DND-41 (cell line): ENCODE results near the gene SLC17A1.

Experiments used
- ATAC-seq: fragments of 200-7000 bp; cut with Tn5 transposase; 3 replicates; pipeline ENCODE4 v1.9.1; 2021; ENCODE audit warnings: low read depth; ENCODE audit not compliant: insufficient read depth
- DNase-seq: peaks from one replicate; pipeline ENCODE4 v3.0.0-alpha.2; 2020
- H2AFZ ChIP-seq: 2 replicates; pipeline ENCODE4 v1.6.0; 2012; ENCODE audit warnings: low read depth, low read length
- H3K27ac ChIP-seq: 2 replicates; pipeline ENCODE4 v1.5.1; 2012; ENCODE audit warnings: low read length, inconsistent platforms
- H3K27me3 ChIP-seq: fragments of 200-600 bp; sonication (generic); 2 replicates; pipeline ENCODE4 v1.6.0; 2012; ENCODE audit warnings: low read length, mild to moderate bottlenecking, inconsistent platforms; ENCODE audit not compliant: insufficient read depth, poor library complexity
- H3K36me3 ChIP-seq: 2 replicates; pipeline ENCODE4 v1.5.1; 2012; ENCODE audit warnings: low read length, inconsistent platforms; ENCODE audit not compliant: insufficient read depth
- H3K4me1 ChIP-seq: 2 replicates; pipeline ENCODE4 v1.5.1; 2012; ENCODE audit warnings: mild to moderate bottlenecking, low read length; ENCODE audit not compliant: insufficient read depth
- H3K4me2 ChIP-seq: 2 replicates; pipeline ENCODE4 v1.6.0; 2012; ENCODE audit warnings: mild to moderate bottlenecking, moderate library complexity, low read length, inconsistent platforms; ENCODE audit not compliant: insufficient read depth
- H3K4me3 ChIP-seq, 2 experiments: fragments of 200-600 bp in 1 of 2; shearing (Covaris generic) in 1 of 2; 2 replicates each; pipeline ENCODE4 v1.5.1; 2012 to 2016; ENCODE audit warnings: inconsistent platforms in 2 of 2, low read length in 2 of 2, mild to moderate bottlenecking in 2 of 2, low read depth in 1 of 2, moderate library complexity in 1 of 2
- H3K79me2 ChIP-seq: 2 replicates; pipeline ENCODE4 v1.6.0; 2012; ENCODE audit warnings: low read length, inconsistent platforms; ENCODE audit not compliant: insufficient read depth
- H3K9ac ChIP-seq: 2 replicates; pipeline ENCODE4 v1.6.0; 2012; ENCODE audit warnings: low read depth, mild to moderate bottlenecking, inconsistent platforms, low read length, moderate library complexity
- H3K9me3 ChIP-seq: 2 replicates; pipeline ENCODE4 v1.5.1; 2012; ENCODE audit warnings: low read length, moderate library complexity, mild to moderate bottlenecking, inconsistent platforms; ENCODE audit not compliant: insufficient read depth, severe bottlenecking
- H4K20me1 ChIP-seq: 2 replicates; pipeline ENCODE4 v1.6.0; 2012; ENCODE audit warnings: low read length; ENCODE audit not compliant: insufficient read depth
- EZH2 ChIP-seq: IDR thresholded peaks from 3 replicates; pipeline ENCODE4 v1.6.1; 2012; ENCODE audit warnings: borderline replicate concordance, low read depth, mild to moderate bottlenecking, moderate library complexity, low read length, inconsistent platforms; ENCODE audit not compliant: severe bottlenecking
- TF ChIP-seq, protein P1 (sequence below): IDR thresholded peaks from 2 replicates; pipeline ENCODE4 v1.5.1; 2012; ENCODE audit warnings: borderline replicate concordance, low read length, moderate library complexity, mild to moderate bottlenecking; ENCODE audit not compliant: poor library complexity, severe bottlenecking; ENCODE audit errors: extremely low read depth

Gene SLC17A1

DNA sequence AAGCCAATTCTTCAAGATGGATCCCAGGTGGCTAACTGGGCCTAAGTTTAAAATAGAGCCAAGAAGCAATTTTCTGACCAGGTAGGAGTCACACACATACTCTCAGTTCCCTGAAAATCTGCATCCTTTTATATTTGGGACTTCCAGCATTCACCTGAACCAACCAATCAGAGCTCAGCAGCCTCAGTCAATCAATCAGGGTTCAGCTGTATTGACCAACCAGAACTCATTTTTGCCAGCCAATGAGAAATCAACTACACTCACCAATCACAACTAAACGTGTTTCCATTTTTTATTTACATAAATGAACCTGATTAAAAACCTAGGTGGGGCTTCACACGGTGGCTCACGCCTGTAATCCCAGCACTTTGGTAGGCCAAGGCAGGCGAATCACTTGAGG, 39.8 kb downstream of the SLC17A1 start:
- Histone ChIP-seq H4K20me1 (no peaks in the 10 kb centered on the region), H3K4me1 (no peaks in the 10 kb centered on the region), H3K27me3 (peaks cover 11% of the 10 kb centered on the region), H2AFZ (no peak overlapping the region), H3K9ac (no peak overlapping the region), H3K27ac (no peak overlapping the region), H3K4me3 (no peak overlapping the region), H3K79me2 (no peaks in the 10 kb centered on the region), H3K36me3 (no peaks in the 10 kb centered on the region), H3K9me3 (no peaks in the 10 kb centered on the region), H3K4me2 (no peak overlapping the region)
- DNase-seq (no peak), ATAC-seq (no peak)
- TF ChIP-seq EZH2 = no peak

DNA sequence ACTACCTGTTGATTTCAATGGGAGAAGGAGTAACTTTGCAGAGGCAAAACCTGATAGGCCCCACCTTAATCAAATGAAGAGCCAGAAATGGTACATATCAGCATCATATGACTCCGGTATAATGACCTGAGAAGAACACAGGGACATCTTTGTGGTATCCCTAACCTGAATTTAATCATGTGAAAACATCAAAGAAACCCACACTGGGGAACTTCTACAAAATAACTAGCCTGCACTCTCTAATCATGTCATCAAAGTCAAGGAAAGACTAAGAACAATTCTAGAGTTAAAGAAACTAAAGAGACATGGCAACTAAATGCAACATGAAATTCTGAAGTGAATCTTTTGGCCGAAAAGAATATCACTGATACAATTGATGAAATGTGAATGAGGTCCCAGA, 42.4 kb downstream of the SLC17A1 start:
- ATAC-seq = no peak
- Histone ChIP-seq H3K36me3 (no peaks in the 10 kb centered on the region), H3K4me1 (no peaks in the 10 kb centered on the region), H3K27ac (no peak overlapping the region), H3K9me3 (no peaks in the 10 kb centered on the region), H3K27me3 (no peaks in the 10 kb centered on the region), H4K20me1 (no peaks in the 10 kb centered on the region), H3K79me2 (no peaks in the 10 kb centered on the region), H3K4me3 (no peak overlapping the region), H3K9ac (no peak overlapping the region), H2AFZ (no peak overlapping the region), H3K4me2 (no peak overlapping the region)
- DNase-seq = no peak
- TF ChIP-seq, protein P1, sequence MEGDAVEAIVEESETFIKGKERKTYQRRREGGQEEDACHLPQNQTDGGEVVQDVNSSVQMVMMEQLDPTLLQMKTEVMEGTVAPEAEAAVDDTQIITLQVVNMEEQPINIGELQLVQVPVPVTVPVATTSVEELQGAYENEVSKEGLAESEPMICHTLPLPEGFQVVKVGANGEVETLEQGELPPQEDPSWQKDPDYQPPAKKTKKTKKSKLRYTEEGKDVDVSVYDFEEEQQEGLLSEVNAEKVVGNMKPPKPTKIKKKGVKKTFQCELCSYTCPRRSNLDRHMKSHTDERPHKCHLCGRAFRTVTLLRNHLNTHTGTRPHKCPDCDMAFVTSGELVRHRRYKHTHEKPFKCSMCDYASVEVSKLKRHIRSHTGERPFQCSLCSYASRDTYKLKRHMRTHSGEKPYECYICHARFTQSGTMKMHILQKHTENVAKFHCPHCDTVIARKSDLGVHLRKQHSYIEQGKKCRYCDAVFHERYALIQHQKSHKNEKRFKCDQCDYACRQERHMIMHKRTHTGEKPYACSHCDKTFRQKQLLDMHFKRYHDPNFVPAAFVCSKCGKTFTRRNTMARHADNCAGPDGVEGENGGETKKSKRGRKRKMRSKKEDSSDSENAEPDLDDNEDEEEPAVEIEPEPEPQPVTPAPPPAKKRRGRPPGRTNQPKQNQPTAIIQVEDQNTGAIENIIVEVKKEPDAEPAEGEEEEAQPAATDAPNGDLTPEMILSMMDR = no peak
- TF ChIP-seq EZH2 = no peak

DNA sequence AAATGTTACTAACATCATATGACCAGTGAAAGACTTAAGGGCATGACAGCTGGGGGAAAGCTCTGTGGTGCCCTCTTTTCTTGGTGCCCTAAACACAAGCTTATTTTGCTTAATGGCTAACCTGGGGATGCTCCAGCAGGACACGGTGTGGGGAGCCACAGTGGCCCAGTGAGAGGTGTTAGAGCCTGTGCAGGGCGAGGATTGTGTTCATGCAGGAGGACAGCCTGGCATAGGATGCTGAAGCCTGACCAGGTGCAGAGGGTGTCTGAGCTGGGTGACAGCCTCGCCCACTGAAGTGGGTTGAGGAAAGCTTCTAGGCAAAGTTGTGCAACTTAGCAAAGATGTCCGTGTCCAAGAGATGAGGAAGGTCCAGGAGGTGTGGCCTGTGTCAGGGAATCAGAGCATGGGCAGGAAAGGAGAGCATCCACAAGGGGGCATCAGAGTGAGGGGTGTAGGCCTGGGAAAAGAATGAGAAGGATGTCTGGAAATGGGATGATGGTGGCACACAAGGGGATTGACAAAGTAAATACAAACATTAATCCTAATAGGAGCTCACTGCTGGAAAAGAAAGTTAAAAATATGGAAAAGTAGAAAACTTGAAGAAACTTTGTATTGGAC, 43.4 kb downstream of the SLC17A1 start:
- Histone ChIP-seq H3K27me3 (no peaks in the 10 kb centered on the region), H2AFZ (no peak overlapping the region), H3K9me3 (no peaks in the 10 kb centered on the region), H4K20me1 (no peaks in the 10 kb centered on the region), H3K27ac (no peak overlapping the region), H3K9ac (no peak overlapping the region), H3K79me2 (no peaks in the 10 kb centered on the region), H3K4me1 (no peaks in the 10 kb centered on the region), H3K4me3 (no peak overlapping the region), H3K36me3 (no peaks in the 10 kb centered on the region), H3K4me2 (no peak overlapping the region)
- no peak for TF ChIP-seq EZH2
- TF ChIP-seq, protein P1 = peak; percentile 73
- peak; percentile 64; the same call in 2 of the 3 replicates for ATAC-seq
- peak; percentile 48 for DNase-seq

DNA sequence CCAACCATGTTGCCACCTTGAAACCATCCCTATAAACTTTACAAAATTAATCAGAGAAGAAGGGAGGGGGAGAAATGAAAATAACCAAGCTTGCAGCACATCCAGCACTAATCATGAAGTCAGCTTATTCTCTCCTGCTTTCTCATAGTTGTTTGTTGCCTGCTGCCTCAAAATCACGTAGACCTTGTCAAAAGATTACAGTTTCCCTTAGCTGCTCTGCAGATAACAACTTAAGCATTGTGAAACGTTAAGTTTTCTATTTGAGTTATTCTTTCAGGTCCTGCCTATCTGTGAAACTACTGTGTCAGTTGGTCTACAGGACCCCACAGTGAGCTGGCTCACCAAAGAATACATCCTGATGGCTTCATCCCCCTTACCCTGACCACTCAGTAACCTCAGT, 44.4 kb downstream of the SLC17A1 start:
- TF ChIP-seq, protein P1 = no peak
- no peak for TF ChIP-seq EZH2
- Histone ChIP-seq H3K4me2 (no peak overlapping the region), H4K20me1 (no peaks in the 10 kb centered on the region), H2AFZ (no peak overlapping the region), H3K4me3 (no peak overlapping the region), H3K27me3 (no peaks in the 10 kb centered on the region), H3K27ac (no peak overlapping the region), H3K9ac (no peak overlapping the region), H3K36me3 (no peaks in the 10 kb centered on the region), H3K9me3 (no peaks in the 10 kb centered on the region), H3K79me2 (no peaks in the 10 kb centered on the region), H3K4me1 (no peaks in the 10 kb centered on the region)
- DNase-seq = no peak
- no peak for ATAC-seq
